GM18517 (cell line): ENCODE measurements around the gene KIF16B.
"Not testable (repeated sequence)": the region's sequence is repeated elsewhere in the genome, so short reads cannot be mapped to it uniquely, and the experiment has no call there.

Source experiments
- ATAC-seq: cut with Tn5 transposase; IDR thresholded peaks from one replicate; pipeline ENCODE4 v1.9.1; 2021; ENCODE audit warnings: mild to moderate bottlenecking, moderate library complexity; ENCODE audit not compliant: unreplicated experiment

KIF16B gene

GRCh38 chr20:16226961-16227360 is 346.3 kb downstream of the KIF16B start:
- ATAC-seq: not testable (repeated sequence)

GRCh38 chr20:16224836-16225235 is 348.4 kb downstream of the KIF16B start:
- ATAC-seq: no peak

- no peak for ATAC-seq
Measured at GRCh38 chr20:16222859-16223411, 350.3 kb downstream of the KIF16B start.
